Esophagus muscularis mucosa (tissue), 4 donors: Measurements from ENCODE around the gene KIF2C. TPM values are rescaled to one million over a fixed set of nuclear protein-coding genes. Genes with fewer than 3 reads are reported as not detected.

Experiments used
- DNase-seq: peaks from one replicate; pipeline ENCODE4 v3.0.0-alpha.2; 2017; ENCODE audit errors: extremely low spot score
- H3K27ac ChIP-seq, 4 donors: fragments of 200-600 bp; sonication (generic); replicated peaks in 1 of 4; 1 replicate in 3 of 4; 2 replicates in 1 of 4; pipeline ENCODE4 v1.5.1; 2016 to 2019; ENCODE audit warnings: mild to moderate bottlenecking in 1 of 4
- H3K27me3 ChIP-seq, 4 donors: fragments of 200-600 bp; sonication (generic); one replicate each; pipeline versions ENCODE4 v1.5.1 to v1.6.0; 2016 to 2019
- H3K36me3 ChIP-seq, 4 donors: fragments of 200-600 bp; sonication (generic); one replicate each; pipeline ENCODE4 v1.5.1; 2016 to 2019
- H3K4me1 ChIP-seq, 4 donors: fragments of 200-600 bp; sonication (generic); one replicate each; pipeline ENCODE4 v1.5.1; 2016 to 2019
- H3K4me3 ChIP-seq, 4 donors: fragments of 200-600 bp; sonication (generic); 1 replicate in 2 of 4; 2 replicates in 2 of 4; pipeline ENCODE4 v1.5.1; 2016 to 2019; ENCODE audit warnings: mild to moderate bottlenecking in 4 of 4, moderate library complexity in 1 of 4
- H3K9me3 ChIP-seq, 4 donors: fragments of 200-600 bp; sonication (generic); 1 replicate in 3 of 4; 2 replicates in 1 of 4; pipeline ENCODE4 v1.5.1; 2016 to 2019
- CTCF ChIP-seq, 3 experiments: fragments of 200-600 bp in 2 of 3; fragments of 450-650 bp in 1 of 3; sonication (generic) in 2 of 3; IDR thresholded peaks; one replicate each; pipeline ENCODE4 v1.5.1; 2017 to 2019; ENCODE audit warnings: antibody characterized with exemption in 3 of 3, mild to moderate bottlenecking in 2 of 3, moderate library complexity in 1 of 3
- EP300 ChIP-seq: sonication (generic); formaldehyde crosslinking; IDR thresholded peaks from one replicate; pipeline ENCODE4 v1.6.1; 2017; ENCODE audit warnings: antibody characterized with exemption
- POLR2A ChIP-seq: fragments of 450-650 bp; IDR thresholded peaks from one replicate; pipeline ENCODE4 v1.6.1; 2017; ENCODE audit warnings: antibody characterized with exemption, moderate library complexity, mild to moderate bottlenecking, low read depth
- POLR2AphosphoS5 ChIP-seq, 2 donors: sonication (generic); formaldehyde crosslinking; IDR thresholded peaks; one replicate each; pipeline ENCODE4 v1.6.1; 2017; ENCODE audit warnings: antibody characterized with exemption in 2 of 2
- WGBS: methylation state at CpG from one replicate; pipeline ENCODE4 v1.1.5; 2018; 5-methylcytosine and 5-hydroxymethylcytosine counted together
- intact Hi-C: fragments of 100-400 bp; cut with DNase I; formaldehyde crosslinking; loops from one replicate; pipeline ENCODE4 v1.15.1; 2023
- total RNA-seq, 4 donors: library from RNA; depleted of rRNA; stranded (reverse); fragments of >200 nt; gene quantifications; one replicate each; pipeline versions ENCODE4 v1.1.0 to v1.2.1, GENCODE V29; 2016

Gene KIF2C
- total RNA-seq, 4 donors from 2014 or later = 0.17 to 1.2 (median 0.96) TPM

- peak overlapping the region; percentile 48 to 71 (median 58) for H3K4me3 ChIP-seq
- H3K27me3 ChIP-seq = no peaks in the 10 kb centered on the region
- 33% methylated on average over 11 of the region's 49 CpGs for WGBS
- TF ChIP-seq POLR2AphosphoS5 (IDR thresholded peaks at IDR 0.05) (peak in 1 of 2 donors; percentile 69), EP300 (no peak), CTCF (IDR thresholded peaks at IDR 0.05) (peak; percentile 97 to 100 (median 99)), POLR2A (no peak)
- H3K36me3 ChIP-seq = peaks cover 1 to 7% (median 2%) of the 10 kb centered on the region in 4 donors
- intact Hi-C loops = loop anchor here (5.0 kb wide), 2 partner anchors 36 to 226 kb away; partner anchors contain the start of genes HECTD3 and UROD
- H3K4me1 ChIP-seq = peaks cover 33 to 40% (median 36%) of the 10 kb centered on the region in 4 donors
- no peaks in the 10 kb centered on the region for H3K9me3 ChIP-seq
- no peak for DNase-seq
- H3K27ac ChIP-seq = peak overlapping the region; percentile 55 to 70 (median 64)
These were observed 46.7 kb downstream of the KIF2C start for GRCh38 chr1:44786138-44786840.

GRCh38 chr1:44786841-44787426 is 47.3 kb downstream of the KIF2C start:
- Histone ChIP-seq H3K36me3 (peaks cover 0 to under 1% (median 0%) of the 10 kb centered on the region in 4 donors), H3K4me1 (peaks cover 33 to 40% (median 36%) of the 10 kb centered on the region in 4 donors), H3K27ac (peak overlapping the region; percentile 55 to 70 (median 64)), H3K9me3 (no peaks in the 10 kb centered on the region), H3K4me3 (peak overlapping the region; percentile 48 to 71 (median 58)), H3K27me3 (no peaks in the 10 kb centered on the region)
- no peak for DNase-seq
- intact Hi-C loops = loop anchor here (5.0 kb wide), 2 partner anchors 35 to 225 kb away; partner anchors contain the start of genes HECTD3 and UROD
- TF ChIP-seq POLR2A (no peak), POLR2AphosphoS5 (IDR thresholded peaks at IDR 0.05) (no peak), CTCF (IDR thresholded peaks at IDR 0.05) (no peak), EP300 (no peak)
- 83% methylated on average over 9 of the region's 9 CpGs for WGBS

GRCh38 chr1:44787506-44787905 is 47.9 kb downstream of the KIF2C start:
- Histone ChIP-seq H3K36me3 (no peaks in the 10 kb centered on the region), H3K27me3 (no peaks in the 10 kb centered on the region), H3K9me3 (no peaks in the 10 kb centered on the region), H3K27ac (no peak overlapping the region), H3K4me3 (no peak overlapping the region), H3K4me1 (peaks cover 33 to 40% (median 36%) of the 10 kb centered on the region in 4 donors)
- no peak for TF ChIP-seq POLR2AphosphoS5 (IDR thresholded peaks at IDR 0.05)
- TF ChIP-seq EP300 = no peak
- no peak for TF ChIP-seq POLR2A
- no peak for TF ChIP-seq CTCF (IDR thresholded peaks at IDR 0.05)
- intact Hi-C loops = loop anchor here (5.0 kb wide), 2 partner anchors 35 to 225 kb away; partner anchors contain the start of genes HECTD3 and UROD
- 95% methylated on average over 10 of the region's 10 CpGs for WGBS
- DNase-seq = no peak

DNA sequence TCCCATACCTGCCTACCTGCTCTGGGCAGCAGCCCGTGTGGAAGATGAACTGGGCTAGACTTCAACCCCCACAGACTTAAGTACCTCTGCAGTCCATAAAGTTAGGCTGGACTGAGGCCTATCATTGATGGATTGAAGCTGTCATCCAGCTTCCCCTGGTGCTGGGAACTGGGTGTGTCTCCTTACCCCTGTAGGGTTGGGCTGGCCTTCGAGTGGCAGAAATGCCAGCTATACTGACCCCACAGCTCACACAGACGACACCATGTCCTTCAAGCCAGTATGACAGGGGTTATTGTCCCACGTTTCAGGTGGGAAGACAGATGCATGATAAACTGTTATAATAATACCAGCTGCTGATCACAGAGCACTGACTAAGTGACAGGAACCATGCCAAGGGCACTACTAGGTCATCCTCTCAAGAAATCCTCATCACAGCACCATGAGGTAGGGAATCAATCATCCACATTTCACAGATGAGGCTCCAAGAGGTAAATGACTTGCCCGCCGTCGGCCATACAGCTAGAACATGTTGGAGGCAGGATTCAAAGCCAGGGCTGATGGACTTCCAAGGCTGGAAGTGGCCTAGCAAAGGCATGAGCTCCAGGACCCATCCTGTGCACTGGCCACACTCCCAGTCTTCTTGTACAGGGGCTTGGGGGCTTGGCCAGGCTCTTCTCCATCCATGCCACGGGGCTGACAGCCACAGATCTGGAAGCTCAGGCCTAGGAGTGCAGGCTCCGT is 48.7 kb downstream of the KIF2C start, which contains the start of gene BEST4:
TSS of gene BEST4 (minus strand) at position 51 of the 741 bp plus-strand sequence. CDS start 465 bp downstream, outside the sequence.
- H3K4me1 ChIP-seq = peaks cover 33 to 36% (median 35%) of the 10 kb centered on the region in 4 donors
- intact Hi-C loops = loop anchor here (5.0 kb wide), 2 partner anchors 34 to 224 kb away; partner anchors contain the start of genes HECTD3 and UROD
- no peaks in the 10 kb centered on the region for H3K9me3 ChIP-seq
- TF ChIP-seq POLR2A = no peak
- TF ChIP-seq POLR2AphosphoS5 (IDR thresholded peaks at IDR 0.05) = no peak
- TF ChIP-seq EP300 = no peak
- no peak for TF ChIP-seq CTCF (IDR thresholded peaks at IDR 0.05)
- peak within 1 kb of the TSS in 2 of 4 donors; percentile 68 to 70 for H3K27ac ChIP-seq
- WGBS = 91% methylated on average over 6 of the region's 9 CpGs
- no peaks in the 10 kb centered on the region for H3K27me3 ChIP-seq
- H3K4me3 ChIP-seq = no peak within 1 kb of the TSS
- H3K36me3 ChIP-seq = no peaks in the 10 kb centered on the region
- no peak for DNase-seq
